Endometrial microvascular endothelial cells (primary cell): ENCODE measurements around the gene CLGN. TPM values are rescaled to one million over a fixed set of nuclear protein-coding genes. Genes with fewer than 3 reads are reported as not detected.

Source experiments
- in situ Hi-C: cut with HindIII; loops from 2 replicates; pipeline ENCODE4 v1.10.0; 2017; ENCODE audit warnings: low sequenced_read_pairs, low pct_unique_long_range_greater_than_20kb; ENCODE audit errors: inconsistent ontology term
- total RNA-seq: library from RNA; depleted of rRNA; stranded (reverse); fragments of >200 nt; gene quantifications from one replicate; pipeline ENCODE4 v1.2.3, GENCODE V29; 2015; ENCODE audit errors: inconsistent ontology term

The CLGN gene
- total RNA-seq, 1 donor from 2014 or later: 0.37 TPM

- in situ Hi-C loops: loop anchor here (25.0 kb wide), 1 partner anchor 536 kb away; no protein-coding TSS in a partner anchor
Observed at GRCh38 chr4:140351093-140352075, 76.1 kb downstream of the CLGN start.

- in situ Hi-C loops: loop anchor here (25.0 kb wide), 1 partner anchor 537 kb away; no protein-coding TSS in a partner anchor
Observed at GRCh38 chr4:140349816-140350215, 77.6 kb downstream of the CLGN start.

GRCh38 chr4:140346136-140346535 is 81.3 kb downstream of the CLGN start:
- in situ Hi-C loops: no loop called here

GRCh38 chr4:140344621-140345020 is 82.8 kb downstream of the CLGN start:
- in situ Hi-C loops: no loop called here

GRCh38 chr4:140344101-140344500 is 83.3 kb downstream of the CLGN start:
- in situ Hi-C loops: no loop called here

- in situ Hi-C loops: no loop called here
Observed at GRCh38 chr4:140343303-140343702, 84.1 kb downstream of the CLGN start.

GRCh38 chr4:140342620-140343019 is 84.8 kb downstream of the CLGN start:
- in situ Hi-C loops: no loop called here

Other genes starting within 250 kb of the CLGN start
- 54.2 TPM for gene SCOC, start 54.0 kb downstream of the CLGN start, total RNA-seq
- gene MGAT4D, start 70.6 kb upstream of the CLGN start, total RNA-seq: not detected
- 10.7 TPM for gene ELMOD2, start 96.5 kb upstream of the CLGN start, total RNA-seq
- not detected for gene UCP1, start 141.3 kb upstream of the CLGN start, total RNA-seq